Neural cell (in vitro differentiated cells): ENCODE measurements around the gene SURF4. TPM values are rescaled to one million over a fixed set of nuclear protein-coding genes. Genes with fewer than 3 reads are reported as not detected.
A peak's percentile ranks its signal among the peaks of the same experiment; 100 is the strongest.

Experiments
- H2AFZ ChIP-seq: fragments of 200-600, 300-800 bp; sonication (generic), shearing (Covaris generic); 2 replicates; pipeline ENCODE4 v1.6.0; 2014; ENCODE audit warnings: low read depth, mild to moderate bottlenecking, antibody characterized with exemption, low read length, moderate library complexity
- H3F3A ChIP-seq: fragments of 200-600 bp; shearing (Covaris generic); 2 replicates; pipeline ENCODE4 v1.6.1; 2016; ENCODE audit warnings: mild to moderate bottlenecking, moderate library complexity, mixed read lengths, antibody characterized with exemption, low read length; ENCODE audit not compliant: insufficient read depth, poor library complexity, severe bottlenecking
- H3K27ac ChIP-seq: fragments of 200-600, 300-800 bp; sonication (generic), shearing (Covaris generic); 2 replicates; pipeline ENCODE4 v1.5.1; 2014; ENCODE audit warnings: mild to moderate bottlenecking, low read length, moderate library complexity
- H3K27me3 ChIP-seq: fragments of 300-800, 200-600 bp; sonication (generic), shearing (Covaris generic); 2 replicates; pipeline ENCODE4 v1.6.0; 2014; ENCODE audit warnings: mild to moderate bottlenecking, low read depth, low read length, moderate library complexity; ENCODE audit not compliant: insufficient read depth
- H3K36me3 ChIP-seq: fragments of 300-800, 200-600 bp; sonication (generic), shearing (Covaris generic); 2 replicates; pipeline ENCODE4 v1.5.1; 2014; ENCODE audit warnings: mild to moderate bottlenecking, antibody characterized with exemption, low read length, moderate library complexity; ENCODE audit not compliant: insufficient read depth
- H3K4me2 ChIP-seq: fragments of 300-800, 200-600 bp; sonication (generic), shearing (Covaris generic); 2 replicates; pipeline ENCODE4 v1.6.0; 2014; ENCODE audit warnings: mild to moderate bottlenecking, low read length
- H3K4me3 ChIP-seq: fragments of 300-800, 200-600 bp; sonication (generic), shearing (Covaris generic); 2 replicates; pipeline ENCODE4 v1.5.1; 2014; ENCODE audit warnings: mild to moderate bottlenecking, low read length, moderate library complexity
- H3K79me2 ChIP-seq: fragments of 200-600 bp; shearing (Covaris generic); replicated peaks from 2 replicates; pipeline ENCODE4 v1.6.0; 2014; ENCODE audit warnings: mild to moderate bottlenecking, low read length, moderate library complexity; ENCODE audit not compliant: insufficient read depth
- H3K9ac ChIP-seq: fragments of 300-800, 200-600 bp; sonication (generic), shearing (Covaris generic); 2 replicates; pipeline ENCODE4 v1.6.1; 2016; ENCODE audit warnings: mild to moderate bottlenecking, low read length, mixed read lengths
- H3K9me2 ChIP-seq: fragments of 200-600 bp; shearing (Covaris generic); 2 replicates; pipeline ENCODE4 v1.6.1; 2016; ENCODE audit warnings: mild to moderate bottlenecking, low read length, mixed read lengths; ENCODE audit not compliant: insufficient read depth
- H3K9me3 ChIP-seq: fragments of 200-600, 300-800 bp; sonication (generic), shearing (Covaris generic); 2 replicates; pipeline ENCODE4 v1.6.1; 2016; ENCODE audit warnings: mild to moderate bottlenecking, mixed run types, low read length, moderate library complexity, mixed read lengths
- H4K20me1 ChIP-seq: fragments of 200-600 bp; shearing (Covaris generic); 2 replicates; pipeline ENCODE4 v1.6.1; 2016; ENCODE audit warnings: mild to moderate bottlenecking, mixed run types; ENCODE audit not compliant: insufficient read depth
- EP300 ChIP-seq: fragments of 450-650 bp; conservative IDR thresholded peaks from 2 replicates; pipeline ENCODE4 v1.6.1; 2014; ENCODE audit warnings: antibody characterized with exemption, mild to moderate bottlenecking, moderate library complexity; ENCODE audit not compliant: poor library complexity, severe bottlenecking
- EZH2 ChIP-seq: fragments of 200-600, 300-800 bp; shearing (Covaris generic), sonication (generic); IDR thresholded peaks from 2 replicates; pipeline ENCODE4 v1.6.1; 2014; ENCODE audit warnings: antibody characterized with exemption, low read length, borderline replicate concordance, mild to moderate bottlenecking; ENCODE audit not compliant: insufficient read depth, poor library complexity, severe bottlenecking
- MXI1 ChIP-seq: fragments of 450-650 bp; conservative IDR thresholded peaks from 2 replicates; pipeline ENCODE4 v1.6.1; 2014; ENCODE audit warnings: antibody characterized with exemption, mild to moderate bottlenecking; ENCODE audit not compliant: poor library complexity, severe bottlenecking
- POLR2AphosphoS5 ChIP-seq: IDR thresholded peaks from 2 replicates; pipeline ENCODE4 v1.6.1; 2012
- RAD21 ChIP-seq: fragments of 450-650 bp; conservative IDR thresholded peaks from 2 replicates; pipeline ENCODE4 v1.6.1; 2014; ENCODE audit warnings: antibody characterized with exemption, mild to moderate bottlenecking, moderate library complexity
- REST ChIP-seq: IDR thresholded peaks from 2 replicates; pipeline ENCODE4 v1.6.1; 2012; ENCODE audit warnings: borderline replicate concordance
- SMC3 ChIP-seq: fragments of 450-650 bp; conservative IDR thresholded peaks from 2 replicates; pipeline ENCODE4 v1.6.1; 2014; ENCODE audit warnings: antibody characterized with exemption, mild to moderate bottlenecking, moderate library complexity; ENCODE audit not compliant: poor library complexity
- TAF1 ChIP-seq: IDR thresholded peaks from 2 replicates; pipeline ENCODE4 v1.6.1; 2012; ENCODE audit warnings: low read depth
- polyA plus RNA-seq: library from polyadenylated mRNA; depleted of rRNA; stranded (reverse); fragments of >200 nt; gene quantifications from 2 replicates; pipeline ENCODE4 v1.2.3, GENCODE V29; 2014
- TF ChIP-seq, protein P1 (sequence below): fragments of 450-650 bp; IDR thresholded peaks from 2 replicates; pipeline ENCODE4 v1.5.1; 2014; ENCODE audit warnings: antibody characterized with exemption, mild to moderate bottlenecking, moderate library complexity; ENCODE audit not compliant: poor library complexity, severe bottlenecking

Gene SURF4
- polyA plus RNA-seq, 1 donor from 2014 or later, result 78.3 TPM

DNA sequence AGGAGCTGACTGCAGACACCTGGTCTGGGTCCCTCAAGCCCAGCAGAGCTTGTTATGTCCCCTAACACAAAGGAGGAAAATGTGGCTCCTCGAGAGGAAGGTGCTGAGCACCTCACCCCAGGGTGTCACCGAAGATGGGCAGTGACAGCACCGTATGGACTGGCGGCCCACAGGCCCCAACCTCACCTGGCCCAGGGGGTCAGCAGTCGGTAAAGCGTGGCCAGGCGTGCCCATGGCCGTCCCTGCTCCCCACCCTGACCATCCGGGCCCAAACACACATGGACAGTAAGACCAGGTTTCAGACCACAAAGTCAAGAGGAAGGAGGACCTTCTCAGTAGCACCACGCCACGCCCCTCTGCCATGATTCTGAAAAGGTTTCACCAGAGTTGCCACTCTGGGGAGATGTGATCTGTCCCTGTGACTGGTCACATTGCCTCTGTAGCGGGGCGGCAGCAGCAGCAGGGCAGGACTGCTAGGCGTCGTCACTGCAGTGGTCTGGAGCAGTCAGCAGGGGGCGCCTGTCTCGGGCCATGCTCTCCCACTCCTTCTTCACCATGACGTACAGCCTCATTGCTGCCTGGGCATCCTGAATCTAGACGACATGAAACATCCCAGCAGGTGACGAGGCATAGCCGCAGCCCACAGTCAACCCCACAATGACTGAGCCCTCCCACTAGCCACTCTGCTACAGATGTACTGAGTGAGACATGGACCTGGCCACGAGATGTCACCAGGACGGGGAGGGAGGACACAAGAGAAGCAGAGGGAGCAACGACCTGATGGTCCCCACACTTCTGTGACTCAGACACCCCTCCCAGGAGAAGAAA is 30.8 kb upstream of the SURF4 start:
- Histone ChIP-seq H3K27me3 (no peaks in the 10 kb centered on the region), H3K4me2 (no peak overlapping the region), H3K9me3 (no peaks in the 10 kb centered on the region), H3K9me2 (no peaks in the 10 kb centered on the region), H3K9ac (no peak overlapping the region), H2AFZ (no peak overlapping the region), H3F3A (no peaks in the 10 kb centered on the region), H4K20me1 (no peaks in the 10 kb centered on the region), H3K36me3 (no peaks in the 10 kb centered on the region), H3K79me2 (no peaks in the 10 kb centered on the region), H3K4me3 (no peak overlapping the region), H3K27ac (no peak overlapping the region)
- TF ChIP-seq EP300 (no peak), REST (no peak), POLR2AphosphoS5 (no peak), RAD21 (peak; percentile 63), EZH2 (no peak), SMC3 (peak; percentile 80), MXI1 (no peak), TAF1 (no peak)
- TF ChIP-seq, protein P1, sequence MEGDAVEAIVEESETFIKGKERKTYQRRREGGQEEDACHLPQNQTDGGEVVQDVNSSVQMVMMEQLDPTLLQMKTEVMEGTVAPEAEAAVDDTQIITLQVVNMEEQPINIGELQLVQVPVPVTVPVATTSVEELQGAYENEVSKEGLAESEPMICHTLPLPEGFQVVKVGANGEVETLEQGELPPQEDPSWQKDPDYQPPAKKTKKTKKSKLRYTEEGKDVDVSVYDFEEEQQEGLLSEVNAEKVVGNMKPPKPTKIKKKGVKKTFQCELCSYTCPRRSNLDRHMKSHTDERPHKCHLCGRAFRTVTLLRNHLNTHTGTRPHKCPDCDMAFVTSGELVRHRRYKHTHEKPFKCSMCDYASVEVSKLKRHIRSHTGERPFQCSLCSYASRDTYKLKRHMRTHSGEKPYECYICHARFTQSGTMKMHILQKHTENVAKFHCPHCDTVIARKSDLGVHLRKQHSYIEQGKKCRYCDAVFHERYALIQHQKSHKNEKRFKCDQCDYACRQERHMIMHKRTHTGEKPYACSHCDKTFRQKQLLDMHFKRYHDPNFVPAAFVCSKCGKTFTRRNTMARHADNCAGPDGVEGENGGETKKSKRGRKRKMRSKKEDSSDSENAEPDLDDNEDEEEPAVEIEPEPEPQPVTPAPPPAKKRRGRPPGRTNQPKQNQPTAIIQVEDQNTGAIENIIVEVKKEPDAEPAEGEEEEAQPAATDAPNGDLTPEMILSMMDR, result peak; percentile 82

DNA sequence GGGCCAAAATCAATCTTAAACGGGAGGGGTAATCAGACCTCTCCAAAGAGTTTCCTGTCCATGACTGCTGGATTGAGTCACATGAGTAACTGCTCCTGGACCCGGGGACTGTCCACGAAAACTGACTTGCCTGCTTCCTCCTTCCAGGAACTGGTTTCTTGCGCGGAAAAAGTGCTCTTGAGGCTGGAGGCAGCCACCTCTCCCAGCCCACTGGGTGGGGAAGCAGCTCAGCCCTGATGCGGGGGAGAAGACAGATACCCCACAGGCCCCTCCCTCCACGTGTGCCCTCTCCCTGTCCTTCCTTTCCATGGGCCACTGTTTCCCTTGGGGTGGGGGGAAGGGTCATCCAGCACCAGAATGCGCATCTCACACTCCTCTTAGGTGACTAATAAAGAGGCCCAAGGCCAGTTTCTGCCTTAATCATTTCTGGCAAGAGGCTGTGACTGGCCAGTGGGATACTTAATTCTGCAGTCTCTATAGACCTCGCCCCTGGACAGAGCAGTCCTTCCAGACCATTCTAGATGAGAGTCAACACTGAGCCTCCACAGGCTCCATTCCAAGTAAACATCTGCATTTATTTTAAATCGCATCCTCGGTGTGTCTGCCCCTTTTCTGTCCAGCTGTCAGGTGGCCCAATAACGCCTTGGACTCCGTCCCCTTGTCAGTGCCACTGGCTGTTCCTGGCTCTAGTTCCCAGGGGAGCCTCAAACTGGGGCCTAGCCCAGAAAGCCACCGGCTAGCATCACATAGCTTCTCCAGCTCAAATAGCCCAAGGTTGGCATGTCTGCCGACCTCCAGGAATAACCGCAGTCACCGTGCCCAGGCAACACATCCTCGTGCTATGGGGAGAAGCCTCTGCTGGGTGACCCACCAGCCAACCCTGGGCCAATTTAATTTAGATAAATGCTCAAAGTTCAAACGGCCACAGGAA is 29.9 kb upstream of the SURF4 start:
- TF ChIP-seq POLR2AphosphoS5, result no peak
- no peak for TF ChIP-seq EZH2
- no peak for TF ChIP-seq MXI1
- no peak for TF ChIP-seq TAF1
- TF ChIP-seq EP300, result no peak
- TF ChIP-seq, protein P1, result no peak
- no peak for TF ChIP-seq SMC3
- TF ChIP-seq RAD21, result no peak
- no peak for TF ChIP-seq REST
- Histone ChIP-seq H3K27ac (no peak overlapping the region), H3K9ac (no peak overlapping the region), H3K4me3 (no peak overlapping the region), H3F3A (no peaks in the 10 kb centered on the region), H4K20me1 (no peaks in the 10 kb centered on the region), H3K36me3 (no peaks in the 10 kb centered on the region), H3K9me3 (no peaks in the 10 kb centered on the region), H3K4me2 (no peak overlapping the region), H3K79me2 (no peaks in the 10 kb centered on the region), H2AFZ (no peak overlapping the region), H3K9me2 (no peaks in the 10 kb centered on the region), H3K27me3 (no peaks in the 10 kb centered on the region)
